Sigmoid colon (tissue), 3 donors: ENCODE measurements around the gene OBP2A.

Source experiments
- POLR2A ChIP-seq, 2 donors: fragments of 450-650 bp; IDR thresholded peaks; one replicate each; pipeline ENCODE4 v1.6.1; 2016; ENCODE audit warnings: antibody characterized with exemption in 2 of 2, mild to moderate bottlenecking in 2 of 2, moderate library complexity in 2 of 2
- TF ChIP-seq, protein P1 (sequence below), 4 experiments: fragments of 450-650 bp in 3 of 4; fragments of 200-600 bp in 1 of 4; IDR thresholded peaks; one replicate each; pipeline ENCODE4 v1.5.1; 2016 to 2019; ENCODE audit warnings: antibody characterized with exemption in 4 of 4, mild to moderate bottlenecking in 3 of 4, moderate library complexity in 2 of 4

GRCh38 chr9:135502168-135502872, 43.6 kb upstream of the OBP2A start:
- no peak for TF ChIP-seq POLR2A (IDR thresholded peaks at IDR 0.05)
- TF ChIP-seq, protein P1, sequence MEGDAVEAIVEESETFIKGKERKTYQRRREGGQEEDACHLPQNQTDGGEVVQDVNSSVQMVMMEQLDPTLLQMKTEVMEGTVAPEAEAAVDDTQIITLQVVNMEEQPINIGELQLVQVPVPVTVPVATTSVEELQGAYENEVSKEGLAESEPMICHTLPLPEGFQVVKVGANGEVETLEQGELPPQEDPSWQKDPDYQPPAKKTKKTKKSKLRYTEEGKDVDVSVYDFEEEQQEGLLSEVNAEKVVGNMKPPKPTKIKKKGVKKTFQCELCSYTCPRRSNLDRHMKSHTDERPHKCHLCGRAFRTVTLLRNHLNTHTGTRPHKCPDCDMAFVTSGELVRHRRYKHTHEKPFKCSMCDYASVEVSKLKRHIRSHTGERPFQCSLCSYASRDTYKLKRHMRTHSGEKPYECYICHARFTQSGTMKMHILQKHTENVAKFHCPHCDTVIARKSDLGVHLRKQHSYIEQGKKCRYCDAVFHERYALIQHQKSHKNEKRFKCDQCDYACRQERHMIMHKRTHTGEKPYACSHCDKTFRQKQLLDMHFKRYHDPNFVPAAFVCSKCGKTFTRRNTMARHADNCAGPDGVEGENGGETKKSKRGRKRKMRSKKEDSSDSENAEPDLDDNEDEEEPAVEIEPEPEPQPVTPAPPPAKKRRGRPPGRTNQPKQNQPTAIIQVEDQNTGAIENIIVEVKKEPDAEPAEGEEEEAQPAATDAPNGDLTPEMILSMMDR (IDR thresholded peaks at IDR 0.05) = no peak
